ENCODE measurements around the gene RBMX2.
"Not testable (repeated sequence)": the region's sequence is repeated elsewhere in the genome, so short reads cannot be mapped to it uniquely, and the experiment has no call there.

The RBMX2 gene

GRCh38 chrX:130401415-130402207, at the start of gene RBMX2:
Gene RBMX2 (plus strand): TSS chrX:130401987. CDS start chrX:130402033, 46 bp downstream.
- DNase-seq = peak; percentile 59

GRCh38 chrX:130352050-130352449, 49.7 kb upstream of the RBMX2 start:
- not testable (repeated sequence) for DNase-seq

- DNase-seq = no peak
Measured at GRCh38 chrX:130376077-130376476, 25.7 kb upstream of the RBMX2 start.

GRCh38 chrX:130378024-130378669, 23.6 kb upstream of the RBMX2 start:
- DNase-seq = no peak

- no peak for DNase-seq
Measured at GRCh38 chrX:130385520-130385919, 16.3 kb upstream of the RBMX2 start, which contains the start of gene GPR119. Gene GPR119 (minus strand): TSS chrX:130385674. CDS start chrX:130385447, 227 bp downstream.

- no peak for DNase-seq
Measured at GRCh38 chrX:130386408-130386808, 15.4 kb upstream of the RBMX2 start.

GRCh38 chrX:130393451-130394074, 8.2 kb upstream of the RBMX2 start:
- DNase-seq = peak; percentile 16

- DNase-seq = no peak
Measured at GRCh38 chrX:130395341-130395740, 6.4 kb upstream of the RBMX2 start.

- no peak for DNase-seq
Measured at GRCh38 chrX:130402208-130402684, 459 bp downstream of the RBMX2 start.

- DNase-seq = no peak
Measured at GRCh38 chrX:130413415-130413814, 11.6 kb downstream of the RBMX2 start.

GRCh38 chrX:130414800-130415199, 13.0 kb downstream of the RBMX2 start:
- no peak for DNase-seq

- DNase-seq = no peak
Measured at GRCh38 chrX:130415201-130415600, 13.4 kb downstream of the RBMX2 start.

- no peak for DNase-seq
Measured at GRCh38 chrX:130416785-130417184, 15.0 kb downstream of the RBMX2 start.

- no peak for DNase-seq
Measured at GRCh38 chrX:130418066-130418465, 16.3 kb downstream of the RBMX2 start.

GRCh38 chrX:130418740-130419139, 17.0 kb downstream of the RBMX2 start:
- no peak for DNase-seq

GRCh38 chrX:130419263-130419662, 17.5 kb downstream of the RBMX2 start:
- DNase-seq = no peak

- DNase-seq = no peak
Measured at GRCh38 chrX:130426531-130426930, 24.7 kb downstream of the RBMX2 start.

- not testable (repeated sequence) for DNase-seq
Measured at GRCh38 chrX:130429236-130429635, 27.4 kb downstream of the RBMX2 start.

GRCh38 chrX:130435937-130436336, 34.1 kb downstream of the RBMX2 start:
- no peak for DNase-seq

GRCh38 chrX:130437996-130438395, 36.2 kb downstream of the RBMX2 start:
- not testable (repeated sequence) for DNase-seq

GRCh38 chrX:130443875-130444274, 42.1 kb downstream of the RBMX2 start:
- DNase-seq = no peak

GRCh38 chrX:130444641-130445336, 43.0 kb downstream of the RBMX2 start:
- no peak for DNase-seq

- no peak for DNase-seq
Measured at GRCh38 chrX:130446974-130447373, 45.2 kb downstream of the RBMX2 start.

All from NCI-H226 (cell line).